Right lobe of liver (tissue), 4 donors: ENCODE data around the gene LRRFIP2.

Experiments
- CTCF ChIP-seq, 4 donors: fragments of 200-600 bp in 3 of 4; fragments of 450-650 bp in 1 of 4; IDR thresholded peaks; one replicate each; pipeline versions ENCODE4 v1.5.1 to v1.8.0; 2016 to 2022; ENCODE audit warnings: antibody characterized with exemption in 4 of 4, mild to moderate bottlenecking in 2 of 4
- POLR2A ChIP-seq: fragments of 450-650 bp; IDR thresholded peaks from one replicate; pipeline ENCODE4 v1.6.1; 2017; ENCODE audit warnings: antibody characterized with exemption, mild to moderate bottlenecking
- donor health status: DM: no; HTN: no; CAD: no.
- donor health status: DM: no; HTN: no; CAD: no.
- donor health status: DM: no; HTN: yes; CAD: no.

GRCh38 chr3:37197810-37198371 is 23.5 kb upstream of the LRRFIP2 start:
- TF ChIP-seq POLR2A (no peak), CTCF (IDR thresholded peaks at IDR 0.05) (no peak)
